Neural progenitor cell (in vitro differentiated cells): ENCODE measurements around the gene OR10H5. TPM values are rescaled to one million over a fixed set of nuclear protein-coding genes. Genes with fewer than 3 reads are reported as not detected.

ENCODE experiments used
- DNase-seq: peaks from one replicate; pipeline ENCODE4 v3.0.0-alpha.2; 2016; ENCODE audit warnings: low spot score
- H2AFZ ChIP-seq: fragments of 200-600 bp; sonication (generic); replicated peaks from 2 replicates; pipeline ENCODE4 v1.6.1; 2016; ENCODE audit warnings: antibody characterized with exemption
- H3F3A ChIP-seq: fragments of 200-600 bp; sonication (generic); 2 replicates; pipeline ENCODE4 v1.6.1; 2016; ENCODE audit warnings: antibody characterized with exemption, low read depth
- H3K27ac ChIP-seq: fragments of 200-600 bp; sonication (generic); 2 replicates; pipeline ENCODE4 v1.5.1; 2016; ENCODE audit warnings: mild to moderate bottlenecking
- H3K27me3 ChIP-seq: fragments of 200-600 bp; sonication (generic); 2 replicates; pipeline ENCODE4 v1.6.1; 2016; ENCODE audit warnings: mild to moderate bottlenecking, moderate library complexity
- H3K36me3 ChIP-seq: fragments of 200-600 bp; sonication (generic); 2 replicates; pipeline ENCODE4 v1.5.1; 2016
- H3K4me1 ChIP-seq: fragments of 200-600 bp; sonication (generic); 2 replicates; pipeline ENCODE4 v1.6.1; 2016; ENCODE audit warnings: mixed run types
- H3K4me2 ChIP-seq: fragments of 200-600 bp; sonication (generic); 2 replicates; pipeline ENCODE4 v1.6.1; 2016
- H3K4me3 ChIP-seq: fragments of 200-600 bp; sonication (generic); 2 replicates; pipeline ENCODE4 v1.5.1; 2016
- H3K79me2 ChIP-seq: fragments of 200-600 bp; sonication (generic); 2 replicates; pipeline ENCODE4 v1.6.1; 2016; ENCODE audit warnings: low read depth
- H3K9ac ChIP-seq: fragments of 200-600 bp; sonication (generic); 2 replicates; pipeline ENCODE4 v1.6.1; 2016
- H3K9me3 ChIP-seq: fragments of 200-600 bp; sonication (generic); 2 replicates; pipeline ENCODE4 v1.5.1; 2016; ENCODE audit warnings: low read depth
- H4K20me1 ChIP-seq: fragments of 200-600 bp; sonication (generic); 2 replicates; pipeline ENCODE4 v1.6.1; 2016; ENCODE audit warnings: low read depth
- H3K27ac Mint-ChIP-seq: 3 replicates; pipeline ENCODE4 v1.8.0; 2021; ENCODE audit warnings: mixed read lengths
- H3K27me3 Mint-ChIP-seq: 2 replicates; pipeline ENCODE4 v1.8.0; 2022; ENCODE audit warnings: low read depth, mild to moderate bottlenecking, inconsistent platforms, moderate library complexity, mixed read lengths; ENCODE audit not compliant: insufficient read depth
- H3K36me3 Mint-ChIP-seq: 3 replicates; pipeline ENCODE4 v1.8.0; 2021; ENCODE audit warnings: mixed read lengths
- H3K4me1 Mint-ChIP-seq: 3 replicates; pipeline ENCODE4 v1.8.0; 2021; ENCODE audit warnings: mixed read lengths
- H3K4me3 Mint-ChIP-seq: 3 replicates; pipeline ENCODE4 v1.8.0; 2021; ENCODE audit warnings: mild to moderate bottlenecking, moderate library complexity, mixed read lengths
- H3K9me3 Mint-ChIP-seq: 3 replicates; pipeline ENCODE4 v1.8.0; 2020; ENCODE audit warnings: mixed read lengths
- CTCF ChIP-seq: fragments of 200-600 bp; sonication (generic); IDR thresholded peaks from 2 replicates; pipeline ENCODE4 v1.5.1; 2017; ENCODE audit warnings: antibody characterized with exemption, mild to moderate bottlenecking
- EZH2 ChIP-seq: fragments of 200-600 bp; sonication (generic); IDR thresholded peaks from 2 replicates; pipeline ENCODE4 v1.6.1; 2017; ENCODE audit warnings: antibody characterized with exemption, mild to moderate bottlenecking, moderate library complexity
- EZH2phosphoT487 ChIP-seq: fragments of 200-600 bp; sonication (generic); IDR thresholded peaks from 2 replicates; pipeline ENCODE4 v1.6.1; 2017; ENCODE audit warnings: antibody characterized with exemption
- total RNA-seq: library from RNA; depleted of rRNA; stranded (reverse); fragments of >200 nt; gene quantifications from 2 replicates; pipeline ENCODE4 v1.2.3, GENCODE V29; 2015; ENCODE audit warnings: low replicate concordance

Gene OR10H5
- total RNA-seq, 1 donor from 2014 or later, result not detected

GRCh38 chr19:15775249-15775648 is 12.2 kb upstream of the OR10H5 start:
- no peak overlapping the region for H3K4me3 Mint-ChIP-seq
- Histone ChIP-seq H3K4me1 (no peaks in the 10 kb centered on the region), H3K9ac (no peak overlapping the region), H3K79me2 (no peaks in the 10 kb centered on the region), H3F3A (no peaks in the 10 kb centered on the region), H3K9me3 (peaks cover 5% of the 10 kb centered on the region), H3K36me3 (no peaks in the 10 kb centered on the region), H3K27ac (no peak overlapping the region), H2AFZ (no peak overlapping the region), H3K27me3 (no peaks in the 10 kb centered on the region), H4K20me1 (no peaks in the 10 kb centered on the region), H3K4me2 (no peak overlapping the region), H3K4me3 (no peak overlapping the region)
- no peak overlapping the region for H3K27ac Mint-ChIP-seq
- TF ChIP-seq CTCF, result no peak
- no peak for TF ChIP-seq EZH2phosphoT487
- TF ChIP-seq EZH2, result no peak
- H3K9me3 Mint-ChIP-seq, result peaks cover 49% of the 10 kb centered on the region
- H3K36me3 Mint-ChIP-seq, result no peaks in the 10 kb centered on the region
- no peak for DNase-seq
- H3K27me3 Mint-ChIP-seq, result peaks cover 17% of the 10 kb centered on the region
- H3K4me1 Mint-ChIP-seq, result no peaks in the 10 kb centered on the region

GRCh38 chr19:15776264-15776663 is 11.2 kb upstream of the OR10H5 start:
- H3K36me3 Mint-ChIP-seq, result no peaks in the 10 kb centered on the region
- no peaks in the 10 kb centered on the region for H3F3A ChIP-seq
- H3K27me3 ChIP-seq, result no peaks in the 10 kb centered on the region
- H3K4me1 Mint-ChIP-seq, result no peaks in the 10 kb centered on the region
- no peak overlapping the region for H3K27ac ChIP-seq
- peaks cover 16% of the 10 kb centered on the region for H3K27me3 Mint-ChIP-seq
- no peak overlapping the region for H3K27ac Mint-ChIP-seq
- no peaks in the 10 kb centered on the region for H3K79me2 ChIP-seq
- H3K4me3 Mint-ChIP-seq, result no peak overlapping the region
- H3K36me3 ChIP-seq, result no peaks in the 10 kb centered on the region
- TF ChIP-seq EZH2phosphoT487 (no peak), EZH2 (no peak), CTCF (no peak)
- H3K4me2 ChIP-seq, result no peak overlapping the region
- no peak overlapping the region for H3K9ac ChIP-seq
- H3K9me3 ChIP-seq, result peaks cover 5% of the 10 kb centered on the region
- no peak overlapping the region for H3K4me3 ChIP-seq
- H2AFZ ChIP-seq, result no peak overlapping the region
- DNase-seq, result no peak
- H3K4me1 ChIP-seq, result no peaks in the 10 kb centered on the region
- H4K20me1 ChIP-seq, result no peaks in the 10 kb centered on the region
- peaks cover 54% of the 10 kb centered on the region for H3K9me3 Mint-ChIP-seq

GRCh38 chr19:15776991-15777970 is 10.2 kb upstream of the OR10H5 start:
- H2AFZ ChIP-seq, result no peak overlapping the region
- no peaks in the 10 kb centered on the region for H3K36me3 ChIP-seq
- H3K27ac Mint-ChIP-seq, result no peak overlapping the region
- no peaks in the 10 kb centered on the region for H3K4me1 Mint-ChIP-seq
- H3K27me3 ChIP-seq, result no peaks in the 10 kb centered on the region
- H3K9me3 Mint-ChIP-seq, result peaks cover 54% of the 10 kb centered on the region
- no peak overlapping the region for H3K4me2 ChIP-seq
- no peaks in the 10 kb centered on the region for H3K36me3 Mint-ChIP-seq
- H3K4me3 ChIP-seq, result no peak overlapping the region
- H3K27ac ChIP-seq, result no peak overlapping the region
- no peaks in the 10 kb centered on the region for H4K20me1 ChIP-seq
- TF ChIP-seq EZH2phosphoT487 (no peak), CTCF (no peak), EZH2 (no peak)
- H3F3A ChIP-seq, result no peaks in the 10 kb centered on the region
- no peaks in the 10 kb centered on the region for H3K4me1 ChIP-seq
- no peak overlapping the region for H3K9ac ChIP-seq
- H3K4me3 Mint-ChIP-seq, result no peak overlapping the region
- H3K79me2 ChIP-seq, result no peaks in the 10 kb centered on the region
- no peak for DNase-seq
- H3K27me3 Mint-ChIP-seq, result peaks cover 11% of the 10 kb centered on the region
- peaks cover 4% of the 10 kb centered on the region for H3K9me3 ChIP-seq
